H9 (cell line): ENCODE data around the gene TMEM120A. TPM values are rescaled to one million over a fixed set of nuclear protein-coding genes. Genes with fewer than 3 reads are reported as not detected.

Experiments
- DNase-seq: peaks from one replicate; pipeline ENCODE4 v3.0.0-alpha.2; 2017
- H2AFZ ChIP-seq: one replicate; pipeline ENCODE4 v1.6.1; 2013; ENCODE audit warnings: mild to moderate bottlenecking, low read length, control low read depth, moderate library complexity
- H2AK5ac ChIP-seq: 2 replicates; pipeline ENCODE4 v1.6.1; 2013; ENCODE audit warnings: low read length, control low read depth, mixed read lengths; ENCODE audit not compliant: insufficient read length
- H2BK120ac ChIP-seq: one replicate; pipeline ENCODE4 v1.6.1; 2013; ENCODE audit warnings: low read depth, mild to moderate bottlenecking, low read length, control low read depth, inconsistent platforms; ENCODE audit not compliant: poor library complexity, severe bottlenecking
- H2BK12ac ChIP-seq: 2 replicates; pipeline ENCODE4 v1.6.1; 2013; ENCODE audit warnings: low read length, control low read depth, mixed read lengths, low read depth; ENCODE audit not compliant: insufficient read length
- H2BK15ac ChIP-seq: 2 replicates; pipeline ENCODE4 v1.6.1; 2013; ENCODE audit warnings: low read depth, low read length, control low read depth
- H2BK20ac ChIP-seq: one replicate; pipeline ENCODE4 v1.6.1; 2013; ENCODE audit warnings: low read depth, mild to moderate bottlenecking, low read length, control low read depth, inconsistent platforms; ENCODE audit not compliant: poor library complexity, severe bottlenecking
- H2BK5ac ChIP-seq: 2 replicates; pipeline ENCODE4 v1.6.1; 2013; ENCODE audit warnings: low read length, control low read depth, mixed read lengths; ENCODE audit not compliant: insufficient read length
- H3K14ac ChIP-seq: 2 replicates; pipeline ENCODE4 v1.6.1; 2013; ENCODE audit warnings: low read length, control low read depth; ENCODE audit not compliant: insufficient read depth
- H3K18ac ChIP-seq: 2 replicates; pipeline ENCODE4 v1.6.1; 2013; ENCODE audit warnings: low read depth, mild to moderate bottlenecking, mixed read lengths, low read length, control low read depth; ENCODE audit not compliant: insufficient read length
- H3K23ac ChIP-seq: 2 replicates; pipeline ENCODE4 v1.6.1; 2013; ENCODE audit warnings: low read length, control low read depth, mixed read lengths, low read depth; ENCODE audit not compliant: insufficient read length
- H3K23me2 ChIP-seq: 2 replicates; pipeline ENCODE4 v1.6.1; 2013; ENCODE audit warnings: low read depth, mild to moderate bottlenecking, mixed read lengths, low read length, control low read depth; ENCODE audit not compliant: insufficient read length, poor library complexity, severe bottlenecking
- H3K27ac ChIP-seq: 2 replicates; pipeline ENCODE4 v1.5.1; 2013; ENCODE audit warnings: low read length, control low read depth, mixed read lengths, low read depth; ENCODE audit not compliant: insufficient read length
- H3K27me3 ChIP-seq: 2 replicates; pipeline ENCODE4 v1.6.1; 2013; ENCODE audit warnings: low read length, control low read depth, inconsistent platforms; ENCODE audit not compliant: insufficient read depth
- H3K4ac ChIP-seq: 2 replicates; pipeline ENCODE4 v1.6.1; 2013; ENCODE audit warnings: low read depth, mild to moderate bottlenecking, control low read depth, inconsistent platforms, low read length, moderate library complexity
- H3K4me1 ChIP-seq: 2 replicates; pipeline ENCODE4 v1.6.1; 2013; ENCODE audit warnings: low read length, control low read depth, inconsistent platforms; ENCODE audit not compliant: insufficient read depth
- H3K4me2 ChIP-seq: 2 replicates; pipeline ENCODE4 v1.6.1; 2013; ENCODE audit warnings: low read length, control low read depth, mixed read lengths; ENCODE audit not compliant: insufficient read length, insufficient read depth
- H3K56ac ChIP-seq: 2 replicates; pipeline ENCODE4 v1.6.1; 2013; ENCODE audit warnings: low read depth, mild to moderate bottlenecking, mixed read lengths, low read length, control low read depth; ENCODE audit not compliant: insufficient read length
- H3K79me1 ChIP-seq: 2 replicates; pipeline ENCODE4 v1.6.1; 2013; ENCODE audit warnings: low read depth, mild to moderate bottlenecking, moderate library complexity, low read length, control low read depth, inconsistent platforms; ENCODE audit not compliant: insufficient read depth, poor library complexity, severe bottlenecking
- H3K79me2 ChIP-seq: 2 replicates; pipeline ENCODE4 v1.6.1; 2013; ENCODE audit warnings: low read length, control low read depth, inconsistent platforms; ENCODE audit not compliant: insufficient read depth
- H3K9ac ChIP-seq: 2 replicates; pipeline ENCODE4 v1.6.1; 2013; ENCODE audit warnings: low read length, control low read depth, mixed read lengths; ENCODE audit not compliant: insufficient read length; ENCODE audit errors: extremely low read depth
- H3K9me3 ChIP-seq: one replicate; pipeline ENCODE4 v1.6.1; 2013; ENCODE audit warnings: low read depth, low read length, inconsistent platforms; ENCODE audit not compliant: control insufficient read depth
- H3T11ph ChIP-seq: one replicate; pipeline ENCODE4 v1.6.1; 2013; ENCODE audit warnings: mild to moderate bottlenecking, low read length, control low read depth, inconsistent platforms
- H4K20me1 ChIP-seq: one replicate; pipeline ENCODE4 v1.6.1; 2013; ENCODE audit not compliant: control insufficient read depth, insufficient read length, insufficient read depth
- H4K5ac ChIP-seq: 2 replicates; pipeline ENCODE4 v1.6.1; 2013; ENCODE audit warnings: low read depth, mild to moderate bottlenecking, mixed read lengths, low read length, control low read depth; ENCODE audit not compliant: insufficient read length
- H4K8ac ChIP-seq: replicated peaks from 2 replicates; pipeline ENCODE4 v1.6.1; 2013; ENCODE audit warnings: low read length, control low read depth, mixed read lengths, low read depth; ENCODE audit not compliant: insufficient read length
- H4K91ac ChIP-seq: 2 replicates; pipeline ENCODE4 v1.6.1; 2013; ENCODE audit warnings: low read depth, mild to moderate bottlenecking, moderate library complexity, mixed read lengths, low read length, control low read depth; ENCODE audit not compliant: insufficient read length
- H3K27ac Mint-ChIP-seq, 3 experiments: 2 replicates in 2 of 3; 3 replicates in 1 of 3; pipeline ENCODE4 v1.8.0; 2020 to 2021; ENCODE audit warnings: mixed read lengths in 3 of 3, mild to moderate bottlenecking in 1 of 3, moderate library complexity in 1 of 3
- H3K27me3 Mint-ChIP-seq: 2 replicates; pipeline ENCODE4 v1.8.0; 2021; ENCODE audit warnings: low read depth, mild to moderate bottlenecking, moderate library complexity, mixed read lengths
- H3K36me3 Mint-ChIP-seq, 3 experiments: 2 replicates in 2 of 3; 3 replicates in 1 of 3; pipeline ENCODE4 v1.8.0; 2020 to 2021; ENCODE audit warnings: low read depth in 3 of 3, mixed read lengths in 3 of 3; ENCODE audit not compliant: insufficient read depth in 1 of 3
- H3K4me1 Mint-ChIP-seq, 2 experiments: 2 replicates each; pipeline ENCODE4 v1.8.0; 2020; ENCODE audit warnings: mixed read lengths in 2 of 2
- H3K4me3 Mint-ChIP-seq, 2 experiments: 2 replicates in 1 of 2; 3 replicates in 1 of 2; pipeline ENCODE4 v1.8.0; 2020 to 2021; ENCODE audit warnings: mild to moderate bottlenecking in 2 of 2, mixed read lengths in 2 of 2, moderate library complexity in 1 of 2
- H3K9me3 Mint-ChIP-seq, 2 experiments: 2 replicates in 1 of 2; 3 replicates in 1 of 2; pipeline ENCODE4 v1.8.0; 2020; ENCODE audit warnings: mild to moderate bottlenecking in 2 of 2, mixed read lengths in 2 of 2, moderate library complexity in 1 of 2
- WGBS: extraction: QIAGEN DNeasy Blood & Tissue Kit; methylation state at CpG from one replicate; pipeline ENCODE4 v1.1.7; 2013; ENCODE audit warnings: missing lambda C conversion rate, low lambda C conversion rate, mixed read lengths; ENCODE audit not compliant: insufficient read length; ENCODE audit errors: extremely low coverage; 5-methylcytosine and 5-hydroxymethylcytosine counted together
- total RNA-seq: library from RNA; stranded (reverse); gene quantifications from 2 replicates; pipeline ENCODE4 v1.2.1, GENCODE V29; 2021
- TF ChIP-seq, protein P1 (sequence below): fragments of 200-600 bp; sonication (generic); conservative IDR thresholded peaks from 3 replicates; pipeline ENCODE4 v1.8.0; 2021; ENCODE audit warnings: antibody characterized with exemption, mild to moderate bottlenecking

TMEM120A gene
- total RNA-seq, 1 experiment from 2014 or later: 30.0 TPM

DNA sequence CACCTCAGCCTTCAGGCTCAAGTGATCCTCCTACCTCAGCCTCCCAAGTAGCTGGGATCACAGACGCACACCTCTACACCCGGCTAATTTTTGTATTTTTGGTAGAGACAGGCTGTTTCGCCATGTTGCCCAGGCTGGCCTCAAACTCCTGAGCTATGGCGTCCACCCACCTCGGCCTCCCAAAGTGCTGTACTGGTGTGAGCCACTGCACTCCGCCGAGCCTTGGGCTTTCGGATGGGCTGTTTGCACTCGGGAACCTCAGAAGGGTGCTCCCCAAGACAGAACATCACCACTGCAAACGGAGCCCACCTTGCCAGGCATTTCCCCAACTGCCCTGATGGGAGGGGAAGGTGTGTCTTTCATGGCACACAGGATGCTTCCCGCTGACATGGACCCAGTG, 27.3 kb downstream of the TMEM120A start:
- H3K36me3 Mint-ChIP-seq: peaks cover 10 to 27% (median 27%) of the 10 kb centered on the region in 3 experiments; a peak in 6 of 7 replicates

More for the DNA sequence above, 27.3 kb downstream of the TMEM120A start:
- no peak overlapping the region for H4K91ac ChIP-seq
- no peaks in the 10 kb centered on the region for H4K20me1 ChIP-seq
- no peak overlapping the region for H2AK5ac ChIP-seq
- Mint-ChIP-seq H3K4me1 (peaks cover 4 to 11% of the 10 kb centered on the region in 2 experiments; a peak in 3 of 4 replicates), H3K9me3 (no peaks in the 10 kb centered on the region), H3K4me3 (no peak overlapping the region), H3K27ac (peak overlapping the region; percentile 73 to 89 (median 78); a peak in 4 of 7 replicates), H3K27me3 (no peaks in the 10 kb centered on the region; the same call in 1 of the 2 replicates)
- H3K9me3 ChIP-seq: no peaks in the 10 kb centered on the region
- H3K23ac ChIP-seq: no peak overlapping the region
- H2BK5ac ChIP-seq: no peak overlapping the region
- H3K18ac ChIP-seq: no peak overlapping the region
- no peak overlapping the region for H3K9ac ChIP-seq
- H3K27me3 ChIP-seq: no peaks in the 10 kb centered on the region
- no peak overlapping the region for H3K27ac ChIP-seq
- H2BK20ac ChIP-seq: no peak overlapping the region
- no peak overlapping the region for H2BK15ac ChIP-seq
- H4K5ac ChIP-seq: no peak overlapping the region
- no peaks in the 10 kb centered on the region for H3K23me2 ChIP-seq
- no peak overlapping the region for H3T11ph ChIP-seq
- no peak overlapping the region for H3K4ac ChIP-seq
- H3K56ac ChIP-seq: no peak overlapping the region
- H2BK120ac ChIP-seq: no peak overlapping the region
- WGBS: no CpG with 5 or more reads among the region's 11 CpGs
- TF ChIP-seq, protein P1, sequence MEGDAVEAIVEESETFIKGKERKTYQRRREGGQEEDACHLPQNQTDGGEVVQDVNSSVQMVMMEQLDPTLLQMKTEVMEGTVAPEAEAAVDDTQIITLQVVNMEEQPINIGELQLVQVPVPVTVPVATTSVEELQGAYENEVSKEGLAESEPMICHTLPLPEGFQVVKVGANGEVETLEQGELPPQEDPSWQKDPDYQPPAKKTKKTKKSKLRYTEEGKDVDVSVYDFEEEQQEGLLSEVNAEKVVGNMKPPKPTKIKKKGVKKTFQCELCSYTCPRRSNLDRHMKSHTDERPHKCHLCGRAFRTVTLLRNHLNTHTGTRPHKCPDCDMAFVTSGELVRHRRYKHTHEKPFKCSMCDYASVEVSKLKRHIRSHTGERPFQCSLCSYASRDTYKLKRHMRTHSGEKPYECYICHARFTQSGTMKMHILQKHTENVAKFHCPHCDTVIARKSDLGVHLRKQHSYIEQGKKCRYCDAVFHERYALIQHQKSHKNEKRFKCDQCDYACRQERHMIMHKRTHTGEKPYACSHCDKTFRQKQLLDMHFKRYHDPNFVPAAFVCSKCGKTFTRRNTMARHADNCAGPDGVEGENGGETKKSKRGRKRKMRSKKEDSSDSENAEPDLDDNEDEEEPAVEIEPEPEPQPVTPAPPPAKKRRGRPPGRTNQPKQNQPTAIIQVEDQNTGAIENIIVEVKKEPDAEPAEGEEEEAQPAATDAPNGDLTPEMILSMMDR: no peak
- no peak overlapping the region; the same call in 1 of the 2 replicates for H3K14ac ChIP-seq
- H2BK12ac ChIP-seq: no peak overlapping the region
- H3K79me1 ChIP-seq: no peaks in the 10 kb centered on the region
- H3K4me1 ChIP-seq: no peaks in the 10 kb centered on the region
- no peak overlapping the region for H2AFZ ChIP-seq
- H3K4me2 ChIP-seq: no peak overlapping the region
- H3K79me2 ChIP-seq: no peaks in the 10 kb centered on the region
- no peak for DNase-seq
- H4K8ac ChIP-seq: no peak overlapping the region
